ENCODE data around the gene ANKRD37.

Gene ANKRD37

GRCh38 chr4:185395238-185395955, 1.2 kb upstream of the ANKRD37 start, which contains the start of gene LRP2BP:
TSS of gene LRP2BP (minus strand) at chr4:185395924. CDS start at chr4:185378186, 17,738 bp downstream.
- TF ChIP-seq GABPA (IDR thresholded peaks at IDR 0.05; ENCODE audit: low read depth) (no peak), CTCF (IDR thresholded peaks at IDR 0.05; ENCODE audit: insufficient read depth, low read length) (no peak), REST (IDR thresholded peaks at IDR 0.05; ENCODE audit: insufficient replicate concordance, low read depth) (no peak), SPI1 (IDR thresholded peaks at IDR 0.05; ENCODE audit: borderline replicate concordance, low read depth) (no peak), POLR2AphosphoS5 (IDR thresholded peaks at IDR 0.05; ENCODE audit: low read depth) (no peak)
- DNase-seq (ENCODE audit: low read depth in 1 of 2, low spot score in 1 of 2), result no peak
- H3K27ac ChIP-seq (replicated peaks), result peak within 1 kb of the TSS; percentile 70

GRCh38 chr4:185395956-185396723, 501 bp upstream of the ANKRD37 start:
- H3K4me3 ChIP-seq (replicated peaks; ENCODE audit: insufficient read depth, low read length), result peak overlapping the region; percentile 87
- TF ChIP-seq GABPA (IDR thresholded peaks at IDR 0.05; ENCODE audit: low read depth) (peak; percentile 68), CTCF (IDR thresholded peaks at IDR 0.05; ENCODE audit: insufficient read depth, low read length) (no peak), SPI1 (IDR thresholded peaks at IDR 0.05; ENCODE audit: borderline replicate concordance, low read depth) (no peak), REST (IDR thresholded peaks at IDR 0.05; ENCODE audit: insufficient replicate concordance, low read depth) (peak; percentile 91), POLR2AphosphoS5 (IDR thresholded peaks at IDR 0.05; ENCODE audit: low read depth) (peak; percentile 78)
- H3K27ac ChIP-seq (replicated peaks), result peak overlapping the region; percentile 70
- H3K27me3 ChIP-seq (ENCODE audit: insufficient read depth, poor library complexity, severe bottlenecking), result no peaks in the 10 kb centered on the region
- DNase-seq (ENCODE audit: low read depth in 1 of 2, low spot score in 1 of 2), result peak; percentile 81 to 93

More at GRCh38 chr4:185395238-185395955, 1.2 kb upstream of the ANKRD37 start, which contains the start of gene LRP2BP:
- Histone ChIP-seq H3K4me3 (replicated peaks; ENCODE audit: insufficient read depth, low read length) (peak within 1 kb of the TSS; percentile 87), H3K27me3 (ENCODE audit: insufficient read depth, poor library complexity, severe bottlenecking) (no peaks in the 10 kb centered on the region)

GRCh38 chr4:185398618-185399017, 2.0 kb downstream of the ANKRD37 start:
- no peak for DNase-seq (ENCODE audit: low read depth in 1 of 2, low spot score in 1 of 2)
- no peak for TF ChIP-seq SPI1 (IDR thresholded peaks at IDR 0.05; ENCODE audit: borderline replicate concordance, low read depth)
- Histone ChIP-seq H3K4me3 (replicated peaks; ENCODE audit: insufficient read depth, low read length) (no peak overlapping the region), H3K27ac (replicated peaks) (no peak overlapping the region), H3K27me3 (ENCODE audit: insufficient read depth, poor library complexity, severe bottlenecking) (no peaks in the 10 kb centered on the region)

GRCh38 chr4:185399466-185399865, 2.8 kb downstream of the ANKRD37 start:
- H3K27ac ChIP-seq (replicated peaks), result no peak overlapping the region
- no peak for TF ChIP-seq POLR2AphosphoS5 (IDR thresholded peaks at IDR 0.05; ENCODE audit: low read depth)

More at GRCh38 chr4:185399466-185399865, 2.8 kb downstream of the ANKRD37 start:
- no peak for DNase-seq (ENCODE audit: low read depth in 1 of 2, low spot score in 1 of 2)
- H3K4me3 ChIP-seq (replicated peaks; ENCODE audit: insufficient read depth, low read length), result no peak overlapping the region
- no peaks in the 10 kb centered on the region for H3K27me3 ChIP-seq (ENCODE audit: insufficient read depth, poor library complexity, severe bottlenecking)
